GM19043 (cell line): ENCODE results near the gene ERCC4.
"Not testable (repeated sequence)": the region's sequence is repeated elsewhere in the genome, so short reads cannot be mapped to it uniquely, and the experiment has no call there.

Experiments used
- ATAC-seq: cut with Tn5 transposase; IDR thresholded peaks from one replicate; pipeline ENCODE4 v1.9.1; 2021; ENCODE audit warnings: low read depth; ENCODE audit not compliant: unreplicated experiment

The ERCC4 gene

DNA sequence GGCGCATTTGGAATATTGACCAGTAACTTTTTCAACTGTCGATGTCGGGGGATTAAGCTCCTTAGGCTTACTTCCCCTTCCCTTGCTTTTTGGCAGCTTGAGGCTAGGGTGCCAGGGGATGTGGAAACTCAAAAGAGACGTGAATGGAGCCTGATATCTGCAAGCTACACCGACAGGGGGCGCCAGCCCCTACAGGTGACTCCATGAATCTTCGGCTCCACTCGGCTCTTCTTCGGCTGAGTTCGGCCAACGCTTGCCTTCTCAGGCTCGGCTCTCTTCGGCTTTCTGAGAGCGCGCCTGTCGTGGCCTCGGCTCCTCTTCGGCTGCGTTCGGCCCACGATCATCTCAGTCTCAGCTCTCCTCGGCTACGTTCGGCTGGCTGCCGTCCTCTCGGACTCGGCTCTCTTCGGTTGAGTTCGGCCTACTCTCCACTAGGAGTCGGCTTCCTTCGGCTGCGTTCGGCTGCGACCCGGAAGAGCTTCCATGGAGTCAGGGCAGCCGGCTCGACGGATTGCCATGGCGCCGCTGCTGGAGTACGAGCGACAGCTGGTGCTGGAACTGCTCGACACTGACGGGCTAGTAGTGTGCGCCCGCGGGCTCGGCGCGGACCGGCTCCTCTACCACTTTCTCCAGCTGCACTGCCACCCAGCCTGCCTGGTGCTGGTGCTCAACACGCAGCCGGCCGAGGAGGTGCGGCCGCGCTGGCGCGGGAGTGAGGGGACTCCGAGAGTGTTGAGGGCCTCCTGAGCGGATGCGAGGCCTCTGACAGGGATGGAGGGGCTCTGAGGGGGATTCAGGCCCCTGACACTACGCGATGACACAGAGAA, at the start of gene ERCC4:
Gene ERCC4 (plus strand): TSS at position 472 of the 827 bp plus-strand sequence. CDS start 12 bp downstream, at position 484.
- peak; percentile 98 for ATAC-seq

DNA sequence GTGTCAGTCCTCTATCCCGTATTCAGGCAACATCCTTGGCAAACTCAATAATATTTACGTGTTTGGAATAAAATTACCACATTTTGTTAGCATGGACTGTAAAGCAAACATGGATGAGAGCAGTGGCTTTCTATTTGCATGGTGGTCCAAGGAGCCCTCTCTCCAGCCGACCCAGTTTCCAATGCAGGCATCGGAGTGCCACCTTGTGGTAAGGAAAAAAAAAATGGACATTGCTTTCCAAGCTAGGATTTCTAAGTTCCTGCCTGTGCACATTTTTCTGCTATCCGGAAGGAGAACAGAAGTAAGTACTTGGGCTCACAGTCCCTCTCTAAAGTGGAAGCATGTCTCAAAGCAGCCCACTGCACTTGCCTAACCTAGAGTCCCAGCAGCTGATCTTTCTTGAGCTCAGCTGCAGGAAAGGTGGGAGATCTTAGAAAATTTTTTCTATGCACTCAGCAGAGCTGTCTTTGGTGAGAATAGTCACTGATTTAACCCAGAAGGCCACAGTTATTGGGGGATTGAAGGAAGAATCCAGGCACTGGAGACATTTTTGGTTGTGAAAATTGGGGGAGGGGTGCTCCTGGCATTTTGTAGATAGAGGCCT, 46.0 kb upstream of the ERCC4 start:
- no peak for ATAC-seq

DNA sequence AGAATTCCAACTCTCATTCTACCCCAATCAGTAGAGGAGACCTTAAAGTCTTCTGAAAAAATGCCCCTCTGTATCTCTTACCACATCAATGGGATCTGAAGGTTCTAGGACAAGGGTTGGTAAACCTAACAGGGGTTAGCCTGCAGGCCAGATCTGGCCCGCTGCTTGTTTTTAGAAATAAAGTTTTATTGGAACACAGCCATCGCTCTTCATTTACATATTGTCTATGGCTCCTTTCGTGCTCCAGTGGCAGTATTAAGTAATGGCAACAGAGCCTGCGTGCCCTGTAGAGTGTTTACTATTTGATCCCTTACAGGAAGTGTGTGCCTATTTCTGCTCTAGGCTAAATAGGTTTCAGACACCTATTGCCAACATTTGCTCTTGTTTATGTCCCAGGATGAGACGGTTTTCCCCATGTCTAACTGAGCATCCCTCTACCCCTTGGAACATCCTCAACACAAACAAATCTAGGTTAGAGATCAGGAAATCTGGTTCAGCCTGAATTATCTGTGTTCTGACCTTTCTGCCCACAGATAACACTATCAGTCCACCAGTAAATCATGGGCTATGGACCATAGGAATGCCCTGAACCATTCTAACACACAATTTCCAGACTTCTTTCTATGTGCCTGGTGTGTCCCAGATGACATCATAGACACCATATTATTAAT, 44.2 kb upstream of the ERCC4 start:
- ATAC-seq, result no peak

DNA sequence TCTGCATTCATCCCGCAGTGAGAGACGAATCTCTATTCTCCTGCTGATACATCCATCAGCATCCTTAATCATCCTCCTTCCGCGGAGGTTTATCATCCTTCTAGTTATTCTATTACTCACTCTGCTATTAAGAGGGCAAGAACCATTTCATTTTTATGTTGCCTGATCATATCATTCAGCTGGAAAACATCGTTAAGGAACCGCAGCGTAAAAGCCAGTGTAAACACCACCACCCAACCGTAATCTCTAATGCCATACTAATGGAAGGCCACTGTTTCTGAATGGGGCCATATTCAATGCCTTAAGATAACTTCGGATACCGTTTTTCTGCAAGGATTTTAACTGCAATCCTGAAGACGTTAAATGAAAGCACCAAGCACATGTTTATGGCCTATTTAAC, 36.7 kb upstream of the ERCC4 start:
- no peak for ATAC-seq

DNA sequence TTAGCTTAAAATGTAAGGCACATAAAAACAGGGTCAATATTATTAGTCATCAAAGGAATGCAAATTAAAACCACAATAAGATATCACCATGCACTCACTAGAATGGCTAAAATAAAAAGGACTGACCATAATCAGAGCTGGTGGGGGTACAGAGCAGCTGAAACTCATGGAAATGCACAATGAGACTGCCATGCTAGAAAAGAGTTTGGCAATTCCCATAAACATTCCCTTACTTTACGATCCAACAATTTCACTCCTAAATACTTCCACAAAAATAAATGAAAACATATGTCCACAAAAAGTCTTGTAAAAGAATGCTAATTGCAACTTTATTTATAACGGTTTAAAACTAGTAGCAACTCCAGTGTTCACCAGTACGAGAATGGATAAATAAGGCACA, 36.1 kb upstream of the ERCC4 start:
- ATAC-seq, result no peak

DNA sequence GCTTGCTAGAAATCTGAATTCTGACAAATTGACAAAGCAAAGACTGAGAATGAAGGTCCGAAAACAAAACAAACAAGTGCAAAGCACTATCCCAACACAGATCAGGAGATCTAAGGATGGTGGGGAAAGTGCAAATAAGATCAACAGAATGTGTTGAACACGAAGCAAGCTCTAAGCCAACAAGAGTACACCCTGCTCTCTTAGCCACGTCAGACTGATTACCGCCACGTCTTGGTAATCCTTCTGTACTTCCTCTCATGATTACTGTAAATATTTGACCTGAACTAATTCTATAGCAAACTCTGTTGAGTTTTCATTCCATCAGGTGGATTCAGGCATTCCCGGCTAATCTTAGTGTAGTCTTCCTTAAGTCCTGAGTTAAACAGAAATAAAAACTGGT, 34.3 kb upstream of the ERCC4 start:
- no peak for ATAC-seq

DNA sequence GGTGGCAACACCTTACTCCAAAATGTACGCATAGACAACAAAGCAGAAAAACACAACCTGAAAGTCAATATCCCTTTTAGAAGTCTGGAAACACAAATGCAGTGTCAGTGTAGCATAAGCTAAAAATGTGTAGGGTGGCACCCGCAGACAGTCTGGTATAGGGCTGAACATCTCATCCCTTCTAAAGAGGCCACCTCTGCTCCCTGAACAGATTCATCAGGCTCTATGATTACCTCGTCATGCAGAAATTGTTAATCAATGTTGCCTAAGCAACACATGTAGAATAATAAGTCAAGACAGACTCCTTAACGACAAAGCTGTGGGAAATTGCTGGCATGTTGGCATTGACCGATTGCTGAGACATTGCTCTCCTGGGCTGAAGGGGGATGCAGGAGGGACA, 33.3 kb upstream of the ERCC4 start:
- ATAC-seq, result no peak

DNA sequence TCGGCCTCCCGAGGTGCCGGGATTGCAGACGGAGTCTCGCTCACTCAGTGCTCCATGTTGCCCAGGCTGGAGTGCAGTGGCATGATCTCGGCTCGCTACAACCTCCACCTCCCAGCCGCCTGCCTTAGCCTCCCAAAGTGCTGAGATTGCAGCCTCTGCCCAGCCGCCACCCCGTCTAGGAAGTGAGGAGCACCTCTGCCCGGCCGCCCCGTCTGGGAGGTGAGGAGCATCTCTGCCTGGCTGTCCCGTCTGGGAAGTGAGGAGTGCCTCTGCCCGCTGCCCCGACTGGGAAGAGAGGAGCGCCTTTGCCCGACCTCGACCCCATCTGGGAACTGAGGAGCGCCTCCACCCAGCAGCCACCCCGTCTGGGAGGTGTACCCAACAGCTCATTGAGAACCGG, 30.6 kb upstream of the ERCC4 start:
- not testable (repeated sequence) for ATAC-seq

DNA sequence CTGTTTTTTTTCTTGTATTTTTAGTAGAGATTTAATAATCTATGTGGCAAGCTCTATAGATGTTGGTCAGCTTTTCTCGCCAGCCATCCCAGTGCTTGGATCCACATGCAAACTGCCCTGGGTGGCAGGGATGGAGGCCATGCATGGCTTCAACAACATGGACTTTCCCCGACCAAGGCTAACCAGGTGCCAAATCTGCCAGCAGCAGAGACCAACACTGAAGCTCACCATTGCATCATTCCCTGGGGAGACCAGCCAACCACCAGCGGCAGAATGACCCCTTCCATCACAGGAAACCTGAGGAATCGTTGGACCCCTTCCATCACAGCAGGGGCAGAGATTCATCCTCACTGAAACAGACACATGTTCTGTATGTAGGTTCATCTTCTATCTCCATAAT, 27.7 kb upstream of the ERCC4 start:
- no peak for ATAC-seq

DNA sequence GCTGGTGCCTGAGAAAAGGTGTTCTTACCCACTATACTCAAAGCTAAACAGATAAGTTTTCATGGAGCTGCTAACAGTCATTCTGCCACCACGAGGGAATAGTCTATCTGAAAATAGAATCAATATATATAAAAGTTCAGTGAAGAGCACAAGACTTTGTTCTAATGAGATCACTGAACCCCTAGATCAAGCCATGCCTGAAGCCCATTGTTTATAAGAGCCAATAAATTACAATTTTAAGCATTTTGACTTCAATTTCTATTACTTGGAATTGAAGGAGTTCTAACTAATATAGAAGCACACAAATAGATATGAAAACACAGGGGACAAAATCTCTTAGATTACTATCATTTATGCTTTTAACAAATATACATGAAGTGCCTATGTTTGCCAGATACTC, 24.4 kb upstream of the ERCC4 start:
- no peak for ATAC-seq

DNA sequence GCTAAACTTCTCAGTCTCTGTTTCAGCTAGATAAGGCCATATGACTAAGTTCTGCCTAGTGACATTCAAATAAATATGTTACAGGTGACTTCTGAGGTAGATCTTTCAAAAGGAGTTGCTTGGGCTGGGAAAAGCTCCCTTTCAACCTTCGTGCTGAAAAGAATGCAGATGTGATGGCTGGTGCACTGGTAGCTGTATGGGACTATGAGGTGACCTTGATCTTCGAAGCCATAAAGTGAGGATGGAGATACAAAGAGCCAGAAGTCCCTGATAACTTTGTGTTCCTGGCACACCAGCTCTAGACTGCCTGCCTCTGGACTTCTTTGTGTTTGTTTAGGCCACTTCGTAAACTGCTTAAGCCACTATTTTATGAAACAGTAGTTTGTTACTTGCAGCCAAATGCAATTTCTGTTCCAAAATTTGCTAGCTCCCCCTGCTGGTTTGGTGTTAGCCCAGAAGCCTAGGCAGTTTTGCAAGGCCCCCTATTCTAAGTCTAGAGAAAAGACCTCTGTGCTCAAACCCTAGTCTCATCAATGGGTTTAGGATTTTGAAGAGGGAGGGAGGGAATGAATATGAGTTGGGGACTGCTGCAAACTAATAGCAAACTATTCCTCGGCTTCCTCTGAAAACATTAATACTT, 23.3 kb upstream of the ERCC4 start:
- ATAC-seq, result no peak

DNA sequence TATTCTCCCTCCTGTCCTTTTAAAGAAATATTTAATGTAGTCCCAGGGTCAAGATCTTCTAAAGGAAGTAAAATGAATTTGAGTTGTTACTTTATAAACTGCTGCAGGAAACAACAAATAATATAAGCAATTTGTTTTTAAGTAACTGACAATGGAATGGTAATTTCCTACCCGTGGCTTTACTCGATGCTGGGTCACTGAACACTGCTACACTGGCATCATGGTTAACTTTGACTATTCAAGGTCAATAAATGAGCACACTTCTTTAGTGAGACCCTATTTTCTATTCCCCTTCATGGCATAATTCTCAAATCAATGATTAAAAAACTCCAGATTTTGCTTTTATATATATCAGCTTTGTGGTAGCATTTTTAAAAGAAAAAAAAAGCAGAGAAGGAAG, 22.1 kb upstream of the ERCC4 start:
- no peak for ATAC-seq

DNA sequence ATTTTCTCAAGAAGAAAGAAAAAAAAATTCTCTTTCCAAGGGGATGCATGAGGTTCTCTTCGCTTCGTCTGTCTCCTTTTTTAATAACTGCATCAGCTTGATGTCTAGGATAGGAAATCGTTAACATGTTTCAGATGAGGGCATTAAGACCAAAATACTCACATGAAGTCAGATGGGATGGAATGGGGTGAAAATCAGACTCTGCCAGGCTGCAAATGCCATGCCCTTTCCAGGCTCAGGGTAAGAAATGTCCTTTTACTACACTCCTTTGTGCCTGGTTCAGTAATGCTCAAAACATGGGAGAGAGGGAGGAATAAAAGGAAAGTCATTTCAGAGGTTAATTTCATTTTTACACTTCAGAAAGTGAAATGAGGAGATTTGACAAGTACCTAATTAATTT, 21.7 kb upstream of the ERCC4 start:
- ATAC-seq, result no peak

DNA sequence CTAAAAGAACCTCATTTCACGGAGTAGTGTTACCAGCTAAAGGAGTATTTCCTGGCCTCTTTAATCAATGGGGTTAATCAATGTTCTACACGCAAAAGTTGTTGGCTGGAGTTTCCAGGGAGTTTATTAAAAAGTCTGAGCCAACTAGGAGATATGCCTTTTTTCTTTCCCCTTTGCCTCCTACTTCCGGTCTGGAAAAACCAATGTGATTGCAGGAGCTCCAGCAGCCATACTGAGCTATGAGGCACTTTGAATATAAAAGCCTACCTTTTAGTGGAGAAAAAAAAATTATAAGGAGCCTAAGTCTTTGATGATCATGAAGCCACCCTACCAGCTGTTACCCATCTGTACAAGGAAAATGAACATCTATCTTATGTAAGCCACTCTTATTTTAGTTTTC, 17.9 kb upstream of the ERCC4 start:
- no peak for ATAC-seq

DNA sequence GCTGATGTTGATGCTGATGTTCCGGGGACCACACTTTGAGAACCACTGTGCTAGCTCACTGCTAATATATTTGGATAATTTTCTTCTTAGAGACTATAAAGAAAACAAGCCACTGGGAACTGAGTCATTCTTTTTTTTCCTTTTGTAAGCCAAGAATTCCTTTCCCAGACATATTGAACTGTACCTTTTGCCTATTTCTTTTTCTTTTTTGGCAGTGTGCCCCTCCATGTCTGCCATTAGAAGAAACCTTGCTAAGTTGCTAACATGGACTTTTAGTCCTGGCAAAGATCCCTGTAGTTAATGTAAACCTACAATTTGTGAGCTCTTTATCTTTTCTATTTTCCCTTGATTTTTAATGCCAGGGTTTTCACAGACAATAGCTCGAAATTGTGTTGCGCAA, 17.3 kb upstream of the ERCC4 start:
- ATAC-seq, result no peak

DNA sequence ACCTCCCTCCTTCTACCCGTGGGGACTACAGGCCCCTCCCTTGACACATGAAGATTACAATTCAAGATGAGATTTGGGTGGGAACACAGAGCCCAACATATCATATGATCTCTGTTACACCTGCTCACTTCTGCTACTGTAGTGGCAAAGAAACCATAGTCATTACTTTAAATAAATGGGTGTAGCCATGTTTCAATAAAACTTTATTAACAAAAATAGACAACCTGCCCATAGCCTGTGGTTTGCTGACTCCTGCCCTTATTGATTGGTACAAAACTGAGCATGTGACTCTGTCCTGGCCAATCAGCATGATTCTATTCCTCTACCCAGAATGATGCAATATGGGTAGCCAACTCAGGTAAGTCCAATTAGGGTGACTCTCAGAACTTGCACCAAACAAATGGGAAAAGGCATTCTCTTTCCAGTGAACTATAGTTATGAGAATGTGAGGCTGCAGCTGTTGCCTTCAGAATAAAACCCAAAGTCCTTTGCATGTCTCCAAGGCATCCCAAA, 15.7 kb upstream of the ERCC4 start:
- no peak for ATAC-seq

DNA sequence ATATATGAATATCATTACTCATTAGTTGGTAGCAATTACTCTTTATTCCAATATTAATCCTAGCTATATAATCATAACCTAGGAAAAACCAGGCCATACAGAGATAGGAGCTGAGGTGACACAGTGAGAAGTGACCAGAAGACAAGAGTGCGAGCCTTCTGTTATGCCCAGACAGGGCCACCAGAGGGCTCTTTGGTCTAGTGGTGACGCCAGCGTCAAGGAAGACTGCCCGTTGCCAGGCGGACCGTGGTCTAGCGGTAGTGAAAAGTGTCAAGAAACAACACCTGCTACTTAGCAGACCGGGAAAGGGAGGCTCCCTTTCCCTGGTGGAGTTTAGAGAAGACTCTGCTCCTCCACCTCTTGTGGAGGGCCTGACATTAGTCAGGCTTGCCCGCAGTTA, 15.1 kb upstream of the ERCC4 start:
- ATAC-seq, result not testable (repeated sequence)

DNA sequence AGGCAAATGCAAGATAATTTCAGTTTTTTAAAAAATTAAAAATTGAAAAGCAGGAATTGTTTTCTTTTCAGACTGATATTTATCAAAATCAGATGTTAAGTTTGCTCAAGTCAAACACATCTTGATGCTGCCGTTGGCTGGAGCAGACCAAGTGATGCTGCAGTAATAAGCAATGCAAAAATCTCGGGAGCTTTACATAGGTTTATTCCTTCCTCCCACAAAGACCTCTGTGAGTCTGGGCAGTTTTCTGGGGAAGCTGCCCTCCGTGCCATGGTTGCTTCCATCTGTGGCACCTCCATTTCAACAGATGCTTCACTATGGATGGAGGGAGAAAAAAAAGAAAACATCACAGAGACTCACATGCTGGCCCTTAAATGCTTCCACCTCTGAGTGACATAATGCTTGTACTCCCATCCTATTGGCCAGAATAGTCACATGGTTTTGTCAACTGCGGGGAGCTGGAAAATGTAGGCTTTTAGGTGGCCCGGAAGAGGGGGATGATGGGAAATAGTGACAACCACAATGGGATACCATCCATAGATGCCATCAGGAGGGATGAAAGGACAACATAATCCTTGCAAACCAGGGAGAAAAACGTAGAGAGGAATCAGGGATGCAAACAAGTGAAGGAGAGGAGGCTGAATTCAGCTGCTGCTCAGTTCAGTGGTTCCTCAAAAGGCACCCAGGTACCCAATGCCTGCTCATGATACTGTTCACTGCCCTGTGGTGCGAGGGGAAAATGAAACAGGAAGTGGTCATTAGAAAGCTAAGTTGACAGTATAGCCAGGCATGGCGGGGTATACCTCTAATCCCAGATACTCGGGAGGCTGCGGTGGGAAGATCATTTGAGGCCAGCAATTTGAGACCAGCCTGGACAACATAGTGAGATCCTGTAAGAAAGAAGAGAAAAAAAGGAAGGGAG, 13.5 kb upstream of the ERCC4 start:
- ATAC-seq, result no peak

DNA sequence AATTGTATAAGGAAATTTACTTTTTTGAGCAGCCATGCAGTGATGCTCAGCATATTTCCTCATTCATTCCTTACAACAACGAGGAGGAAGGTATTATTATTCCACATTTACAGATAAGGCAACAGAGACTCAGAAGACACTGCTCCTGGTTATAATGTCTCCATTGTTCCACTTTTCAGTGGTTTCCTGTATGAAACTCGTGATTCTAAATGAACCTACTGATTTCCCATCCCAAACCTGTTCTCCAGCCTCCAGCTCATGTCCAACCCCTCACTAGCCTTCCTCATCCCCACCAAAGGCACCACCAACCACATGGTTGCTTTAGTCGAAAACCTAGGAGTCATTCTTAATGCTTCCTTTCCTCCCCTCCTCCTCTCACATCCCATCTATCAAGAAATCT, 12.5 kb upstream of the ERCC4 start:
- no peak for ATAC-seq

DNA sequence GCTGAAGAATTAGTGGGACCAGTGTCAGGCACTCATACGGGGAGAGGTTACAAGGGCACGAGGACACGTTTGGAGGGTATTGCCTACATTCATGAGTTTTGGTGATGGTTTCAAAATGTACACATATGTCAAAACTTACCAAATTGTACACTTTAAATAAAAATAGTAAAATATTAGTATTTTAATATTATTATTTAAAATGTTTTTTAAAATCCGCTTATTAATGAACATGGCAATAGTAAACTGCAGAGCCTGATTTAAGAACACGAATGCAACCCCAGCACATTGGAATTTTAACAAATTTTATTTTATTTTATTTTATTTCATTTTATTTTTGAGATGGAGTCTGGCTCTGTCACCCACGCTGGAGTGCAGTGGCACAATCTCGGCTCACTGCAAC, 10.9 kb upstream of the ERCC4 start:
- no peak for ATAC-seq
